T47D (cell line): ENCODE measurements around the gene S100A4.

ENCODE experiments used
- DNase-seq, 2 experiments: peaks; one replicate each; pipeline versions ENCODE4 v3.0.0 to v3.0.0-alpha.2; 2011 to 2012; ENCODE audit warnings: low read depth in 1 of 2, low spot score in 1 of 2
- JUND ChIP-seq: IDR thresholded peaks from 2 replicates; pipeline ENCODE4 v1.6.1; 2012; ENCODE audit warnings: low read depth
- in situ Hi-C: cut with HindIII; loops from 2 replicates; pipeline ENCODE4 v1.10.0; 2016; ENCODE audit warnings: low sequenced_read_pairs, low pct_unique_long_range_greater_than_20kb

S100A4 gene

GRCh38 chr1:153498746-153499145 lies 46.9 kb downstream of the S100A4 start:
- no peak for TF ChIP-seq JUND
- DNase-seq = no peak
- in situ Hi-C loops = no loop called here

GRCh38 chr1:153495536-153495935 lies 50.1 kb downstream of the S100A4 start:
- TF ChIP-seq JUND = no peak
- no peak for DNase-seq
- in situ Hi-C loops = no loop called here

GRCh38 chr1:153494976-153495535 lies 50.5 kb downstream of the S100A4 start:
- no peak for TF ChIP-seq JUND
- peak; percentile 41 to 71 for DNase-seq
- in situ Hi-C loops = no loop called here
